Measurements from ENCODE around the gene ZNRF3. TPM values are rescaled to one million over a fixed set of nuclear protein-coding genes. Genes with fewer than 3 reads are reported as not detected.

ZNRF3 gene
- total RNA-seq, 1 donor from 2014 or later: 12.1 TPM

DNA sequence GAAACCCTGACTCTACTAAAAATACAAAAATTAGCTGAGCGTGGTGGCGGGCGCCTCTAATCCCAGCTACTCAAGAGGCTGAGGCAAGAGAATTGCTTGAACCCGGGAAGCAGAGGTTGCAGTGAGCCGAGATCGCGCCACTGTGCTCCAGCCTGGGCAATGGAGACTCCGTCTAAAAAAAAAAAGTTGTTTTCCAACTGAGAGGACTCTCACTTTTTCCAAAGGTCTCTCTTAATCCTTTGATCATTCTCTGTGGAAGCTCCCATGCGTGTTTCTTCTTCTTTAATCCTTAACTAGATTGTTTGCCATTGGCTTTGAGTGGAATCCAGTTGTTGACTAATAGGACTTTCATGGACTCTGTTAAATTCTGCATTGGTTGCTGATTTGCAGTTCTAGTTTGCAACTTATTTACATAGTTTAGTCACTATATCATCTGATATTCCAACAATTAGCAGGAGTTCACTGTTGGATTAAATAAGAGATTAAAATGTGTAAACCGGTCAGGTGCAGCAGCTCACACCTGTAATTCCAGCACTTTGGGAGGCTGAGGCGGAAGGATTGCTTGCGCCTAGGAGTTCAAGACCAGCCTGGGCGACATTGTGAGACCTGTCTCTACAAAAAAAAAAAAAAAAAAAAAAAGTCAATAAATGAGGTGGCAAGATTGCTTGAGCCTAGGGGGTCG, 98.6 kb downstream of the ZNRF3 start:
- no peak for DNase-seq (ENCODE audit: low spot score)

DNA sequence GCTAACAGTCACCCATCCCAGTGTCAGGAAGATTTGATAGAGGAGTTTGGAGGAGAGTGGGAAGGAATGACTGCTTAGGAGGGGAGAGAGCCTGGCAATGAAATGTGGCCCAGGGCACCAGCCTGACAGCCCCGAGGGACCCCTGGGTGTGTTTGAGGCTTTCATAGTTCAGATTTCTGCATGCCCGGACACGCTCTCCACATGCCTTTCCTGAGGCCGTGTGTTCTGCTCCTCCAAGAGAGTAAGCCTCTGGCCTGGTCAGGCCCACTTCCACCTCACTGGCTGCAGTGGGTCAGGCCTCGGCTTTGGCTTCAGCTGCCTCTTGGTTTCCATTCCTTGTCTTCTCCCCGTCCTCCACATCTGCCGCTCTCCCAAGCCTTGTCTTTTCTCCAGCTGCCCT, 99.8 kb downstream of the ZNRF3 start:
- no peak for DNase-seq (ENCODE audit: low spot score)

DNA sequence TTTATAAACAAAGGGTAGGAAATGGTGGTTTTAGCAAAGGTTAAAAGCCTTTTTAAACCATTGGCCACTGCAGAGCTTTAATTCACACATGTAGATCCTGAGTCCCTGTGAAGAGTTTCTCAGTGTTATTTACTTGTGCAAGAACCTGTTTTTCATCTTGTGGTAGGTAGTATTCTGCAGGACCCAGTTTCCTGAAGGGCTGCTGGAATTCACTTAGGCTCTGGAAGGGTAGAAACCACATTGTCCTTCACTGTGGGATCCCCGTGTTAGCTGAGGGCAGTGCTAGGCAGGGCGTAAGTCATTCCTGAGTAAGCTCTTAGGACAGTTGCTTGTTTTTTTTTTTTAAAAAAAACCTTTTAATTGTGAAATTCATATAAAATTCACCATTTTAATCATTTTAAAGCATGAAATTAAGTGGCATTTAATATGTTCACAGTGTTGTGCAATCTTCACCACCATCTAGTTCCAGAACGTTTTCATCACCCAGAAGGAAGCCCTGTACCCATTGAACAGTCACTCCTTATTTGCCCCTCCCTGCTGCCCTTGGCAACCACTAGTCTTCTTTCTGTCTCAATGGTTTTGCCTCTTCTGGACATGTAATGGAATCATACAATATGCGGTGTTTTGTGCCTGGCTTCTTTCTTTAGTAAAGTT, 100.5 kb downstream of the ZNRF3 start:
- DNase-seq (ENCODE audit: low spot score): no peak

- DNase-seq (ENCODE audit: low spot score): no peak
Measured at GRCh38 chr22:28984482-28985158, 101.2 kb downstream of the ZNRF3 start.

GRCh38 chr22:28985581-28986290, 102.4 kb downstream of the ZNRF3 start:
- DNase-seq (ENCODE audit: low spot score): no peak

- no peak for DNase-seq (ENCODE audit: low spot score)
Measured at GRCh38 chr22:28986366-28986765, 103.0 kb downstream of the ZNRF3 start.

DNA sequence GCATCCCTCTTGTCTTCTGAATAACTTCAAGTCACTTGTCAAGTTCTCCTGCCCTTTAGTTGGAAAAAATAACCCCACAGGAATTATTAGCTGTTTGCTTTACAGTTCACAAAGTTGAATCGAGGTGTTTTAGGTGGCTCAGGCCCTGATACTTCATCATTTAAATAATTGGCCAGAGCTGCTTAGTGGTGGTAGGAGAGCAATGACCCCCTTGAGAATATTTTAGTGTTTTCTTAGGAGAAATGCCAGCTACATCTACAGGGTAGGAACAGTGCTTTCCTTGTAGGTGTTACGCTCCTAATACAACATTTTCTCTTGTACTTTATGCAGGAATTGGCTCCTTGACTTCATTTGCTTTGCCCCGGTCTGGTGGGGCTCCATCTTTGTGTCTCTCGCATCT, 105.1 kb downstream of the ZNRF3 start:
- DNase-seq (ENCODE audit: low spot score): no peak

- DNase-seq (ENCODE audit: low spot score): no peak
Measured at GRCh38 chr22:28989035-28989464, 105.7 kb downstream of the ZNRF3 start.

GRCh38 chr22:28989484-28989883, 106.1 kb downstream of the ZNRF3 start:
- no peak for DNase-seq (ENCODE audit: low spot score)

DNA sequence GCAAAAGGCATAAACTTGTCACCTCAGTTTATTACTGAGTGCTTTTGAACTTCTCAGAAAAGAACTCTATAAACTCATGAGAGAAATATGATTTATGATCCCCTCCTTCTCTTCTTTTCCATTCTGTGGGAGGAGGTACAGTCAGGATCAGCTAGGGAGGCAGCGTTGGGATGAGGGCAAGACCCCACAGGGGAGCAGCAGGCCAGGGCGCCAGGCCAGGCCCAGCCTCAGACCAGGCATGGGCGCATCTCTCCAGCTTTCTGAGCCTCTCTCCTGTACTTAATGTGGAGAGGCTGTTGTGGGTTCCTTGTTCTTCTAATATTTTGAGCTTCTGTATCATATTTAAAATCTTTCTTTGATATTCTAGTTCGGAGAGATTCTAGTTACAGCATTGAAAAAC, 106.5 kb downstream of the ZNRF3 start:
- no peak for DNase-seq (ENCODE audit: low spot score)

DNA sequence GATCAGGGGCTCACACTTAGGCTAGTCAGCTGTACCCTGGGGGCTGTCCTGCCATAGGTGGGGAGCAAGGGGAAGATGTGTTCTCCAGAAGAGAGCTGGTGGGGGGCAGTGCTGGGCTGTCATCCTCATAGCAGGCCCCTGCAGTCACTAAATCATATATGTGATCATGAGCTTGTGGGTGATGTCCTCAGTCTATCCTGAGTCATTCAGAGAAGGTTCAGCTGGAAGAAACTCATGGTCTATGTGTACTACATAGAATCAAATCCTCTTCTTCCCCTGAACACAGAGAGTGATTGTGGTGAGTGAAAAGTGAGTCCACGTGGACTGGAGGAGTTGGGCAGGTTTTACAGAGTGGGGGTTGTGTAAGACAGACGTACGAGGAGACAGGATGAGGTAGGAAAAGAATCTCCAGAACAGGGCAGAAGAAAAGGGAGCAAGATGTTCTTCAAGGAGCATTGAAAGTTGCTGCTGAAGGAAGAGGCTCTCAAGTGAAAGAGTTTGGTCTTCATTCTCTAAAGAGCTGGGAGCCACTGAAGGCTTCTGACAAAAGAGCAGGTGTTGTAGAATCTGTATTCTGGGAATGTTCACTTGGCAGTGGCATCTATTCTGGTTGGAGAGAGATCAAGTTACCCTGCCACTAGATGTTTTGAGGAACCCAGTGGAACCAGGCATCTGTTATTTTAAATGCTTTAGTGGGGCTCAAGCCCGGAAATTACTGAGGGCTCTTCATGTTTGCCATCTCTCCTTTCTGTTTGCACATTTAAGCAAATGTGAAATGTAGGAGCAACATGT, 109.4 kb downstream of the ZNRF3 start:
- no peak for DNase-seq (ENCODE audit: low spot score)

DNA sequence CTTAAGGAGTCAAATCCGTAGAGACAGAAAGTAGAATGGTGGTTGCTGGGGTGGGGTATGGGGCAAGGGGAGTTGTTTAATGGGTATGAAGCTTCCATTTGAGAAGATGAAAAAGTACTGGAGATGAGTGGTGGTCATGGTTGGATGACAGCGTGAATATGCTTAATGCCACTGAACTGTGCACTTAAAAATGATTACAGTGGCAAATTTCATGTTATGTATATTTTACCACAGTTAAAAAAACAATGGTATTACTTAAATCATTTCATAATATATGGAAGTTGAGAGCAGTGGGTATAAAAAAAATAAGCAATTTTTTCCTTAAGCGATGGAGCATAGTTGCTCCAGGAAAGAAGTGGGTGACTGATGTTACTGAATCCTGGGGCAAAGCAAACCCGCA, 111.2 kb downstream of the ZNRF3 start:
- DNase-seq (ENCODE audit: low spot score): no peak

GRCh38 chr22:28995551-28995950, 112.2 kb downstream of the ZNRF3 start:
- DNase-seq (ENCODE audit: low spot score): no peak

GRCh38 chr22:28997342-28997741, 114.0 kb downstream of the ZNRF3 start:
- no peak for DNase-seq (ENCODE audit: low spot score)

DNA sequence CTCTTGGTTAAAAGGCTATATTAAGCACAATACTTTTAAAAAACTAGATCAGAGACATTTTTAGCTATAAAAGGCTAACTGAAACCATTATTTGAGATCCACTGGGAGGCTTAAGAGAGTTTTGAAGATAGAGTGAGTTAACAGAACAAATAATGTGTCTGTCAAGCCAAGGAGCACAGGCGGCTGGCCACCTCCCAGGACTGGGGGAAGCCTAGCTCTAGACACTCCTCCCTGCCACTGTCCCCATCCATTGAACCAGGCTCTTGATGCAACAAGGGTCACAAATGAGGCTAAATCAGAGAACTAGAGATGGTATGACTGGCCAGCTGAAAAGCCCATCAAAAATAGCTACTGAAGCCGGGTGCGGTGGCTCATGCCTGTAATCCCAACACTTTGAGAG, 115.3 kb downstream of the ZNRF3 start:
- DNase-seq (ENCODE audit: low spot score): no peak

DNA sequence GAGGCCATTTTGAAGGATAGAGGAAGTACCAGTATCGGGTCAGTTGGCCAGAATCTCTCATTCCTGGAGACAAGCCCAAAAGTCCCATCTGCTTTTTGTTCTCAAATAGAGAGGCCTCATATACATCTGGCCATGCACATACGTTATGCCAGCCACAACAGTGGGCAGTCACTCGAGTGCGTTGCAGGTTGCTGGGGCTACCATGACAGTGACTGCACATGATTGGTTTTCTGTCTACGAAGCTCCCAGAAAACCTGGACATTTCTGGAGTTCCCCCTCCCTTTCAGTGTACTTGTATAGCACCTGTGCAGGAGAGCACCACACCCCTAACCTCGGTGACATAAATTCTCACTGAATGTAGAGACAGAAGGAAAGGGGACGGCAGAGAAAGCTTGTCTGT, 116.1 kb downstream of the ZNRF3 start:
- no peak for DNase-seq (ENCODE audit: low spot score)

DNA sequence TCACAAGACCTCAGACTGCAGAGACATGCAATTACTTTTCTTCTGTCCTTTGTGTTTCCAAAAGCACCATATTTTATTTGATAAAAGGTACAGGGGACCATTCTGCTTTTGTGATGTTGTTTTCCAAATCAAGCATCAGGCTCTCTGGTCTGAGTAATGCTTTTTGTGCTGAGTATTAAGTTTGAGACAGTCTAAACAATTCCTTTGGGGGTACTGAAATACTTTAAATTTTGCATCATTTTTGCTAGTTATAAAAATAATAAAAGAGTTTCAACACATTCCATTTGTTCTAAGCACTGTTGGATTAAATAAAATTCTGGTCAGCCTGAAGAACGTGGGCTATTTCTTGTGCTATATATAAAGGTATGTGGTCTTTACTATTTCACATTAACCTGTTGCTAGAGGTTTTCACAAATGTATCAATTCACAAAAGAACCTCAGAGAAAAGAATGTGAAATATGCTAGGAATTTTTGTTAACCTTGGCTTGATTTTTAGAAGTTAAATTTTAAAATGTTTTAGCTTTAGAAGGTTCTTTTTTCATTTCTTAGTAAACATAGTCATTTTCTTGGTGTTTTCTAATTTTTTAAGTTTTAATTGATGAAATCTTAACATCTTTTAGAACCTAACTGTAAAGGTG, 116.7 kb downstream of the ZNRF3 start:
- DNase-seq (ENCODE audit: low spot score): no peak

- DNase-seq (ENCODE audit: low spot score): no peak
Measured at GRCh38 chr22:29000641-29001040, 117.3 kb downstream of the ZNRF3 start.

GRCh38 chr22:29002603-29003002, 119.2 kb downstream of the ZNRF3 start:
- DNase-seq (ENCODE audit: low spot score): no peak

- DNase-seq (ENCODE audit: low spot score): no peak
Measured at GRCh38 chr22:29003552-29003951, 120.2 kb downstream of the ZNRF3 start.

Data from mesenteric fat pad (tissue), 1 donor.